Measurements from ENCODE around the gene STK10.

GRCh38 chr5:172147857-172148256 is 40.2 kb downstream of the STK10 start:
- TF ChIP-seq CTCF (IDR thresholded peaks at IDR 0.05; ENCODE audit: low read depth, low read length, missing input control): no peak
- no peak for TF ChIP-seq SP1 (IDR thresholded peaks at IDR 0.05)
- TF ChIP-seq MAX (IDR thresholded peaks at IDR 0.05): no peak
- TF ChIP-seq JUND (IDR thresholded peaks at IDR 0.05): no peak
- no peak for TF ChIP-seq RXRA (IDR thresholded peaks at IDR 0.05)
- TF ChIP-seq REST (IDR thresholded peaks at IDR 0.05): no peak
- no peak for TF ChIP-seq TAF1 (conservative IDR thresholded peaks at IDR 0.05)
- no peak for TF ChIP-seq RAD21 (IDR thresholded peaks at IDR 0.05)
- TF ChIP-seq HNF4G (IDR thresholded peaks at IDR 0.05): no peak
- no peak for TF ChIP-seq ZBTB33 (IDR thresholded peaks at IDR 0.05)
- no peak for TF ChIP-seq YY1 (IDR thresholded peaks at IDR 0.05)
- TF ChIP-seq EGR1 (IDR thresholded peaks at IDR 0.05; ENCODE audit: low read depth in 2 of 2): no peak
- TF ChIP-seq ATF3 (IDR thresholded peaks at IDR 0.05): no peak
